DOHH2 (cell line): ENCODE measurements around the gene WWOX.

Experiments used
- EZH2phosphoT487 ChIP-seq: fragments of 200-600 bp; sonication (generic); IDR thresholded peaks from 2 replicates; pipeline ENCODE4 v1.6.1; 2017; ENCODE audit warnings: borderline replicate concordance, mild to moderate bottlenecking, antibody characterized with exemption, low read length, moderate library complexity, mixed read lengths
- TF ChIP-seq, protein P1 (sequence below): fragments of 200-600 bp; sonication (generic); IDR thresholded peaks from one replicate; pipeline ENCODE4 v1.5.1; 2014; ENCODE audit warnings: antibody characterized with exemption, mild to moderate bottlenecking, low read depth, low read length; ENCODE audit not compliant: poor library complexity, severe bottlenecking

DNA sequence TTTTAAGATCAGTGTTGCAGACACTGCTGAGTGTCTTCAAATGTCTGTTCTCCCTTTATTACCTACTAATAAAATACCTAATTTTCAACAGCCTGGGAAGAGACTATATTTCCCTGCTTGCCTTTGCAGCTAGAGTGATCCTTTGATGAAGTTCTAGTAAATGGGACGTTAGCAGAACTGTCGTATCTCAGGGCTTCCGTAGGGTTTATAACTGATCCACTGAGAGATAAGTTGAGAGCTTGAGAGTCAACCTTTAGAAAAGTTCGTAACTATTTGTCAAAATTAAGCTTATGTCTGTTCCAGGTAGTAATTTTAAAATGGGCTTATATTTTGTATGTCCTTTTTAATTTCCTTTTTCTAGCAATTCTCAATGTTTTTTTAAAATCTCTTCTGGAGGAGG lies 974.1 kb downstream of the WWOX start:
- TF ChIP-seq, protein P1, sequence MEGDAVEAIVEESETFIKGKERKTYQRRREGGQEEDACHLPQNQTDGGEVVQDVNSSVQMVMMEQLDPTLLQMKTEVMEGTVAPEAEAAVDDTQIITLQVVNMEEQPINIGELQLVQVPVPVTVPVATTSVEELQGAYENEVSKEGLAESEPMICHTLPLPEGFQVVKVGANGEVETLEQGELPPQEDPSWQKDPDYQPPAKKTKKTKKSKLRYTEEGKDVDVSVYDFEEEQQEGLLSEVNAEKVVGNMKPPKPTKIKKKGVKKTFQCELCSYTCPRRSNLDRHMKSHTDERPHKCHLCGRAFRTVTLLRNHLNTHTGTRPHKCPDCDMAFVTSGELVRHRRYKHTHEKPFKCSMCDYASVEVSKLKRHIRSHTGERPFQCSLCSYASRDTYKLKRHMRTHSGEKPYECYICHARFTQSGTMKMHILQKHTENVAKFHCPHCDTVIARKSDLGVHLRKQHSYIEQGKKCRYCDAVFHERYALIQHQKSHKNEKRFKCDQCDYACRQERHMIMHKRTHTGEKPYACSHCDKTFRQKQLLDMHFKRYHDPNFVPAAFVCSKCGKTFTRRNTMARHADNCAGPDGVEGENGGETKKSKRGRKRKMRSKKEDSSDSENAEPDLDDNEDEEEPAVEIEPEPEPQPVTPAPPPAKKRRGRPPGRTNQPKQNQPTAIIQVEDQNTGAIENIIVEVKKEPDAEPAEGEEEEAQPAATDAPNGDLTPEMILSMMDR, result no peak
- TF ChIP-seq EZH2phosphoT487, result no peak
